Heart left ventricle (tissue), 16 donors: Measurements from ENCODE around the gene EIF2AK2. TPM values are rescaled to one million over a fixed set of nuclear protein-coding genes. Genes with fewer than 3 reads are reported as not detected.

Experiments used
- ATAC-seq, 4 donors: fragments of 200-7000 bp; cut with Tn5 transposase; one replicate each; pipeline ENCODE4 v1.9.1; 2020 to 2022; ENCODE audit warnings: moderate library complexity in 4 of 4, mild to moderate bottlenecking in 3 of 4, moderate number of reproducible peaks in 1 of 4
- DNase-seq, 5 donors: peaks; one replicate each; pipeline ENCODE4 v3.0.0-alpha.2; 2020
- H3K27ac ChIP-seq, 12 donors: fragments of 200-600 bp; sonication (generic) in 4 of 12; one replicate each; pipeline versions ENCODE4 v1.5.0 to v1.8.0; 2016 to 2022; ENCODE audit warnings: mild to moderate bottlenecking in 2 of 12
- H3K27me3 ChIP-seq, 9 donors: fragments of 200-600 bp; sonication (generic) in 2 of 9; one replicate each; pipeline versions ENCODE4 v1.5.1 to v1.8.0; 2016 to 2022; ENCODE audit warnings: mild to moderate bottlenecking in 3 of 9
- H3K36me3 ChIP-seq, 9 donors: fragments of 200-600 bp; sonication (generic) in 2 of 9; one replicate each; pipeline versions ENCODE4 v1.5.0 to v1.8.0; 2018 to 2022; ENCODE audit warnings: mild to moderate bottlenecking in 2 of 9
- H3K4me1 ChIP-seq, 12 donors: fragments of 200-600 bp; sonication (generic) in 4 of 12; one replicate each; pipeline versions ENCODE4 v1.5.0 to v1.8.0; 2016 to 2022; ENCODE audit warnings: mild to moderate bottlenecking in 3 of 12
- H3K4me3 ChIP-seq, 12 donors: fragments of 200-600 bp; sonication (generic) in 4 of 12; one replicate each; pipeline versions ENCODE4 v1.5.0 to v1.8.0; 2017 to 2022; ENCODE audit warnings: mild to moderate bottlenecking in 9 of 12, moderate library complexity in 4 of 12
- H3K9me3 ChIP-seq, 12 donors: fragments of 200-600 bp; sonication (generic) in 4 of 12; one replicate each; pipeline versions ENCODE4 v1.5.0 to v1.8.0; 2016 to 2022; ENCODE audit warnings: mild to moderate bottlenecking in 1 of 12
- CTCF ChIP-seq, 12 donors: fragments of 200-600 bp; sonication (generic) in 4 of 12; IDR thresholded peaks; one replicate each; pipeline versions ENCODE4 v1.5.0 to v1.8.0; 2018 to 2022; ENCODE audit warnings: antibody characterized with exemption in 12 of 12, mild to moderate bottlenecking in 5 of 12
- POLR2A ChIP-seq, 2 donors: fragments of 450-650 bp; IDR thresholded peaks; one replicate each; pipeline ENCODE4 v1.6.1; 2017; ENCODE audit warnings: antibody characterized with exemption in 2 of 2, mild to moderate bottlenecking in 2 of 2, moderate library complexity in 2 of 2
- WGBS, 4 donors: extraction: QIAGEN DNeasy Blood & Tissue Kit in 2 of 4; methylation state at CpG; one replicate each; pipeline versions ENCODE4 v1.1.5 to v1.1.7; 2013 to 2018; 5-methylcytosine and 5-hydroxymethylcytosine counted together
- intact Hi-C, 10 donors: fragments of 100-400 bp; cut with DNase I; formaldehyde crosslinking; loops; one replicate each; pipeline versions ENCODE4 v1.11.1 to v1.14.2; 2022
- polyA plus RNA-seq, 2 donors: library from polyadenylated mRNA; stranded (reverse); fragments of 200-250 nt; gene quantifications; one replicate each; pipeline ENCODE4 v1.2.3, GENCODE V29; 2013
- total RNA-seq, 9 donors: library from RNA; depleted of rRNA in 2 of 9; stranded (reverse); fragments of >200 nt in 2 of 9; fragmentation: NEBNext Ultra II Directional in 3 of 9; extraction: Animal tissue kit (Norgen Biotek cat#: 25700) in 3 of 9; gene quantifications; one replicate each; pipeline versions ENCODE4 v1.1.0 to v1.2.4, GENCODE V29; 2016 to 2023
- donor health status: ischemic (EF 13 %, LVEDD 7.1; RV severe dilation, severe dysfunction).
- donor health status: healthy with polysubstance abuse.
- donor health status: DM: no; HTN: yes; CAD: no.
- donor health status: DM: no; HTN: no; CAD: no.
- donor health status: ischemic (EF 25% LVEDD 6.9; RV normal size, moderate dysfunction).
- donor health status: ischemic (EF 25% LVEDD 5.7; RV mildly dilated, moderate dysfunction).
- donor health status: healthy.
- donor health status: DM: yes; HTN: yes; CAD: no.
- donor health status: ischemic (EF 35%, LVEDD 5.7; RV mildly dilated, moderate dysfunction).
- donor health status: nonischemic (EF 11% LVEDD 7.7; RV severe dilation, severe dysfunction).
- donor health status: DM: yes; HTN: yes; CAD: no.
- donor health status: PGD.
- donor health status: ischemic (EF 29% LVEDD 5.4; RV normal size, mild dysfunction).
- donor health status: nonischemic (EF 23%, LVEDD 6.1; RV moderate dilation, normal function).

The EIF2AK2 gene
- total and polyA plus RNA-seq, 11 donors = 4.9 to 38.2 (median 19.2) TPM

GRCh38 chr2:37119157-37119556 is 37.6 kb downstream of the EIF2AK2 start:
- H3K36me3 ChIP-seq = peaks cover 0 to 97% (median 86%) of the 10 kb centered on the region in 9 donors

DNA sequence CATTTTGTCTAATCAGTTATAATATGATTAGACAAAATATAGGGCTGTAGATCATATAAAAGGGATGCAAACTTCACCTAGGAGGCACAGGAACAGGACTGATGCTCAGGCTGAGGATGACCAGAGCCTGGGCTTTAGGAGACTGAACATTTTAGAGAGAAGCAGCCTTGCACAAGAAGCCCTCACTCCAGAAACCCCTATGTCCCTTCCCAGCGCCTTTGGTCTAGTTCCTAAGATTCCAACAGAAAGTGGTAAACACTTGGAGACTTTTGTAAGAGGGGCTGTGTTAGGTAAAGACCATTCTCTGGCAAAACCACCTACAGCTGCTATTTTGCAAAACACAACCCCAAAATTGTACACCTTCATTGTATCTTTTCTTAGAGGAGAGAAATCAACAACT is 39.2 kb downstream of the EIF2AK2 start:
- Histone ChIP-seq H3K27ac (no peak overlapping the region), H3K27me3 (no peaks in the 10 kb centered on the region), H3K4me3 (no peak overlapping the region), H3K9me3 (no peaks in the 10 kb centered on the region), H3K4me1 (no peaks in the 10 kb centered on the region), H3K36me3 (peaks cover 0 to 97% (median 81%) of the 10 kb centered on the region in 9 donors)
- no peak for ATAC-seq
- no peak for TF ChIP-seq CTCF (IDR thresholded peaks at IDR 0.05)
- no peak for TF ChIP-seq POLR2A (IDR thresholded peaks at IDR 0.05)
- 85 to 100% (median 95%) methylated on average over 1 of the region's 1 CpG for WGBS, 4 donors
- intact Hi-C loops = no loop called here
- DNase-seq = no peak

More at GRCh38 chr2:37119157-37119556, 37.6 kb downstream of the EIF2AK2 start:
- no peak for DNase-seq
- Histone ChIP-seq H3K9me3 (no peaks in the 10 kb centered on the region), H3K27me3 (no peaks in the 10 kb centered on the region), H3K4me1 (no peaks in the 10 kb centered on the region), H3K27ac (no peak overlapping the region), H3K4me3 (no peak overlapping the region)
- 92 to 97% (median 94%) methylated on average over 5 of the region's 5 CpGs for WGBS, 4 donors
- ATAC-seq = no peak
- intact Hi-C loops = no loop called here
- TF ChIP-seq POLR2A (IDR thresholded peaks at IDR 0.05) (no peak), CTCF (IDR thresholded peaks at IDR 0.05) (no peak)

DNA sequence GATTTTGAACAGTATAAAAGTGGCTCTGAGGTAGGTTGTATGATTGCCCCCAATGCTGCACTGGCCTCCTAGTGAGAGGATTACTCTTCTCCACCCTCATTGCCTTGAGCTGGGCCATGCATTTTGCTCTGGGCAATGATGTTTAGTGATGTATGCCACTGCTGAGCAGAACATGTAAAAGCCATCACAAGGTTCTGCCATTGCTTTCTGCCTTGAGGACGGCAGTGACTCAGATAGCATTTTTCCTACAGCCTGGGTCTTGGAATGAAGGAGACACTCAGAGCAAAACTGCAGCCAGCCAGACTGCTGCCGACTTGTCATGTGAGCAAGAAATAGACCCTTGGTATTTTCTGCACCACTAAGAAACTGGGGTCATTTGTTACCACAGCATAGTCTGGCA is 44.8 kb downstream of the EIF2AK2 start:
- no peak for DNase-seq
- no peak for TF ChIP-seq CTCF (IDR thresholded peaks at IDR 0.05)
- TF ChIP-seq POLR2A (IDR thresholded peaks at IDR 0.05) = no peak
- no peaks in the 10 kb centered on the region for H3K9me3 ChIP-seq
- H3K4me3 ChIP-seq = no peak overlapping the region
- H3K36me3 ChIP-seq = peaks cover 0 to 96% (median 80%) of the 10 kb centered on the region in 9 donors
- ATAC-seq = no peak
- 70 to 98% (median 87%) methylated on average over 2 of the region's 2 CpGs for WGBS, 4 donors
- no peaks in the 10 kb centered on the region for H3K27me3 ChIP-seq
- no peaks in the 10 kb centered on the region for H3K4me1 ChIP-seq
- H3K27ac ChIP-seq = no peak overlapping the region
- intact Hi-C loops = no loop called here

DNA sequence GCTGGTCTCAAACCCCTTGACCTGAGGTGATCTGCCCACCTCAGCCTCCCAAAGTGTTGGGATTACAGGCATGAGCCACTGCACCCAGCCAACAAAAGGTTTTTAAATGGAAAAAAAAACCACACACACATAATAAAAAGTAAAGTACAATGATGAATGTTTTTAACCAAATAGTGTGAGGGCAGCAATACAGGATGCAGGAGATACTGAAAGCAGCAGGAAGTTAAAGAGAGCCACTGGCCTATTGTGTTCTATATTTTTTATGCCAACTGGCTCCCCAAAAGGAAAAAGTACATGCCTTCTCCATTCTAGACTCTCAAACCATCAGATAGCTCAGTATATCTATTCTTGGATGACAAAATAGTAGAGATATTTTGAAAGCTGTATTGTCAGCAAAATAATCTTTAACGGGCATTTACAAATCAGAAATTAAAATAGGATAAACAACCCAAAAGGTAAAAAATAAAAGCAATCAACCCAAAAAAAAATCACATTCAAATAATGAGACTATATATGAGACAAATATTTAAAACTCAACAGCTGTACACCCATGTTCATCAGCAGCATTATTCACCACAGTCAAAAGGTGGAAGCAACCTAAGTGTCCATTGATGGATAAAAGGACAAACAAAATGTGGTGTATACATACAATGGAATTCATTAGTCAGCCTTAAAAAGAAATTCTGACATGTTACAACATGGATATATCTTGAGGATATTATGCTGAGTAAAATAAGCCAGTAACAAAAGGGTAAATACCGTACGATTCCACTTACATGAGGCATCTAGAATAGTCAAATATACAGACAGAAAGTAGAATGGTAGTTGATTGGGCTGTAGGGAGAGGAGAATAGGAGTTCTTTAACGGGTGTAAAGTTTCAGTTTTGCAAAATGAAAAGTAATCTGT is 46.2 kb downstream of the EIF2AK2 start:
- peaks cover 0 to 96% (median 84%) of the 10 kb centered on the region in 9 donors for H3K36me3 ChIP-seq
- TF ChIP-seq POLR2A (IDR thresholded peaks at IDR 0.05) (no peak), CTCF (IDR thresholded peaks at IDR 0.05) (no peak)

More for the DNA sequence above, 46.2 kb downstream of the EIF2AK2 start:
- WGBS, 4 donors = 94 to 96% (median 96%) methylated on average over 4 of the region's 4 CpGs
- Histone ChIP-seq H3K4me1 (no peaks in the 10 kb centered on the region), H3K9me3 (no peaks in the 10 kb centered on the region), H3K27me3 (no peaks in the 10 kb centered on the region), H3K27ac (no peak overlapping the region), H3K4me3 (no peak overlapping the region)
- ATAC-seq (no peak), DNase-seq (no peak)
- intact Hi-C loops = no loop called here
